H9 (cell line): ENCODE measurements around the gene ENO1. TPM values are rescaled to one million over a fixed set of nuclear protein-coding genes. Genes with fewer than 3 reads are reported as not detected.
A peak's percentile ranks its signal among the peaks of the same experiment; 100 is the strongest.
"Not testable (repeated sequence)": the region's sequence is repeated elsewhere in the genome, so short reads cannot be mapped to it uniquely, and the experiment has no call there.

Experiments
- DNase-seq: peaks from one replicate; pipeline ENCODE4 v3.0.0-alpha.2; 2017
- H2AFZ ChIP-seq: one replicate; pipeline ENCODE4 v1.6.1; 2013; ENCODE audit warnings: mild to moderate bottlenecking, low read length, control low read depth, moderate library complexity
- H2AK5ac ChIP-seq: 2 replicates; pipeline ENCODE4 v1.6.1; 2013; ENCODE audit warnings: low read length, control low read depth, mixed read lengths; ENCODE audit not compliant: insufficient read length
- H2BK120ac ChIP-seq: one replicate; pipeline ENCODE4 v1.6.1; 2013; ENCODE audit warnings: low read depth, mild to moderate bottlenecking, low read length, control low read depth, inconsistent platforms; ENCODE audit not compliant: poor library complexity, severe bottlenecking
- H2BK12ac ChIP-seq: 2 replicates; pipeline ENCODE4 v1.6.1; 2013; ENCODE audit warnings: low read length, control low read depth, mixed read lengths, low read depth; ENCODE audit not compliant: insufficient read length
- H2BK15ac ChIP-seq: 2 replicates; pipeline ENCODE4 v1.6.1; 2013; ENCODE audit warnings: low read depth, low read length, control low read depth
- H2BK20ac ChIP-seq: one replicate; pipeline ENCODE4 v1.6.1; 2013; ENCODE audit warnings: low read depth, mild to moderate bottlenecking, low read length, control low read depth, inconsistent platforms; ENCODE audit not compliant: poor library complexity, severe bottlenecking
- H2BK5ac ChIP-seq: 2 replicates; pipeline ENCODE4 v1.6.1; 2013; ENCODE audit warnings: low read length, control low read depth, mixed read lengths; ENCODE audit not compliant: insufficient read length
- H3K14ac ChIP-seq: 2 replicates; pipeline ENCODE4 v1.6.1; 2013; ENCODE audit warnings: low read length, control low read depth; ENCODE audit not compliant: insufficient read depth
- H3K18ac ChIP-seq: 2 replicates; pipeline ENCODE4 v1.6.1; 2013; ENCODE audit warnings: low read depth, mild to moderate bottlenecking, mixed read lengths, low read length, control low read depth; ENCODE audit not compliant: insufficient read length
- H3K23ac ChIP-seq: 2 replicates; pipeline ENCODE4 v1.6.1; 2013; ENCODE audit warnings: low read length, control low read depth, mixed read lengths, low read depth; ENCODE audit not compliant: insufficient read length
- H3K23me2 ChIP-seq: 2 replicates; pipeline ENCODE4 v1.6.1; 2013; ENCODE audit warnings: low read depth, mild to moderate bottlenecking, mixed read lengths, low read length, control low read depth; ENCODE audit not compliant: insufficient read length, poor library complexity, severe bottlenecking
- H3K27ac ChIP-seq: 2 replicates; pipeline ENCODE4 v1.5.1; 2013; ENCODE audit warnings: low read length, control low read depth, mixed read lengths, low read depth; ENCODE audit not compliant: insufficient read length
- H3K27me3 ChIP-seq: 2 replicates; pipeline ENCODE4 v1.6.1; 2013; ENCODE audit warnings: low read length, control low read depth, inconsistent platforms; ENCODE audit not compliant: insufficient read depth
- H3K4ac ChIP-seq: 2 replicates; pipeline ENCODE4 v1.6.1; 2013; ENCODE audit warnings: low read depth, mild to moderate bottlenecking, control low read depth, inconsistent platforms, low read length, moderate library complexity
- H3K4me1 ChIP-seq: 2 replicates; pipeline ENCODE4 v1.6.1; 2013; ENCODE audit warnings: low read length, control low read depth, inconsistent platforms; ENCODE audit not compliant: insufficient read depth
- H3K4me2 ChIP-seq: 2 replicates; pipeline ENCODE4 v1.6.1; 2013; ENCODE audit warnings: low read length, control low read depth, mixed read lengths; ENCODE audit not compliant: insufficient read length, insufficient read depth
- H3K56ac ChIP-seq: 2 replicates; pipeline ENCODE4 v1.6.1; 2013; ENCODE audit warnings: low read depth, mild to moderate bottlenecking, mixed read lengths, low read length, control low read depth; ENCODE audit not compliant: insufficient read length
- H3K79me1 ChIP-seq: 2 replicates; pipeline ENCODE4 v1.6.1; 2013; ENCODE audit warnings: low read depth, mild to moderate bottlenecking, moderate library complexity, low read length, control low read depth, inconsistent platforms; ENCODE audit not compliant: insufficient read depth, poor library complexity, severe bottlenecking
- H3K79me2 ChIP-seq: 2 replicates; pipeline ENCODE4 v1.6.1; 2013; ENCODE audit warnings: low read length, control low read depth, inconsistent platforms; ENCODE audit not compliant: insufficient read depth
- H3K9ac ChIP-seq: 2 replicates; pipeline ENCODE4 v1.6.1; 2013; ENCODE audit warnings: low read length, control low read depth, mixed read lengths; ENCODE audit not compliant: insufficient read length; ENCODE audit errors: extremely low read depth
- H3K9me3 ChIP-seq: one replicate; pipeline ENCODE4 v1.6.1; 2013; ENCODE audit warnings: low read depth, low read length, inconsistent platforms; ENCODE audit not compliant: control insufficient read depth
- H3T11ph ChIP-seq: one replicate; pipeline ENCODE4 v1.6.1; 2013; ENCODE audit warnings: mild to moderate bottlenecking, low read length, control low read depth, inconsistent platforms
- H4K20me1 ChIP-seq: one replicate; pipeline ENCODE4 v1.6.1; 2013; ENCODE audit not compliant: control insufficient read depth, insufficient read length, insufficient read depth
- H4K5ac ChIP-seq: 2 replicates; pipeline ENCODE4 v1.6.1; 2013; ENCODE audit warnings: low read depth, mild to moderate bottlenecking, mixed read lengths, low read length, control low read depth; ENCODE audit not compliant: insufficient read length
- H4K8ac ChIP-seq: replicated peaks from 2 replicates; pipeline ENCODE4 v1.6.1; 2013; ENCODE audit warnings: low read length, control low read depth, mixed read lengths, low read depth; ENCODE audit not compliant: insufficient read length
- H4K91ac ChIP-seq: 2 replicates; pipeline ENCODE4 v1.6.1; 2013; ENCODE audit warnings: low read depth, mild to moderate bottlenecking, moderate library complexity, mixed read lengths, low read length, control low read depth; ENCODE audit not compliant: insufficient read length
- H3K27ac Mint-ChIP-seq, 3 experiments: 2 replicates in 2 of 3; 3 replicates in 1 of 3; pipeline ENCODE4 v1.8.0; 2020 to 2021; ENCODE audit warnings: mixed read lengths in 3 of 3, mild to moderate bottlenecking in 1 of 3, moderate library complexity in 1 of 3
- H3K27me3 Mint-ChIP-seq: 2 replicates; pipeline ENCODE4 v1.8.0; 2021; ENCODE audit warnings: low read depth, mild to moderate bottlenecking, moderate library complexity, mixed read lengths
- H3K36me3 Mint-ChIP-seq, 3 experiments: 2 replicates in 2 of 3; 3 replicates in 1 of 3; pipeline ENCODE4 v1.8.0; 2020 to 2021; ENCODE audit warnings: low read depth in 3 of 3, mixed read lengths in 3 of 3; ENCODE audit not compliant: insufficient read depth in 1 of 3
- H3K4me1 Mint-ChIP-seq, 2 experiments: 2 replicates each; pipeline ENCODE4 v1.8.0; 2020; ENCODE audit warnings: mixed read lengths in 2 of 2
- H3K4me3 Mint-ChIP-seq, 2 experiments: 2 replicates in 1 of 2; 3 replicates in 1 of 2; pipeline ENCODE4 v1.8.0; 2020 to 2021; ENCODE audit warnings: mild to moderate bottlenecking in 2 of 2, mixed read lengths in 2 of 2, moderate library complexity in 1 of 2
- H3K9me3 Mint-ChIP-seq, 2 experiments: 2 replicates in 1 of 2; 3 replicates in 1 of 2; pipeline ENCODE4 v1.8.0; 2020; ENCODE audit warnings: mild to moderate bottlenecking in 2 of 2, mixed read lengths in 2 of 2, moderate library complexity in 1 of 2
- WGBS: extraction: QIAGEN DNeasy Blood & Tissue Kit; methylation state at CpG from one replicate; pipeline ENCODE4 v1.1.7; 2013; ENCODE audit warnings: missing lambda C conversion rate, low lambda C conversion rate, mixed read lengths; ENCODE audit not compliant: insufficient read length; ENCODE audit errors: extremely low coverage; 5-methylcytosine and 5-hydroxymethylcytosine counted together
- total RNA-seq: library from RNA; stranded (reverse); gene quantifications from 2 replicates; pipeline ENCODE4 v1.2.1, GENCODE V29; 2021
- TF ChIP-seq, protein P1 (sequence below): fragments of 200-600 bp; sonication (generic); conservative IDR thresholded peaks from 3 replicates; pipeline ENCODE4 v1.8.0; 2021; ENCODE audit warnings: antibody characterized with exemption, mild to moderate bottlenecking

Gene ENO1
- total RNA-seq, 1 experiment from 2014 or later, result 1,781 TPM

- Histone ChIP-seq H3K9ac (no peak overlapping the region), H2BK120ac (no peak overlapping the region), H3K27me3 (no peaks in the 10 kb centered on the region), H2AK5ac (no peak overlapping the region), H2BK12ac (no peak overlapping the region), H3K23me2 (no peaks in the 10 kb centered on the region), H4K5ac (no peak overlapping the region), H3K23ac (no peak overlapping the region), H2BK20ac (no peak overlapping the region), H3K79me2 (no peaks in the 10 kb centered on the region), H3K4ac (no peak overlapping the region), H3T11ph (no peak overlapping the region), H3K4me1 (no peaks in the 10 kb centered on the region), H4K91ac (no peak overlapping the region), H3K18ac (no peak overlapping the region), H3K9me3 (no peaks in the 10 kb centered on the region), H4K8ac (no peak overlapping the region), H3K4me2 (no peak overlapping the region), H3K79me1 (no peaks in the 10 kb centered on the region), H2AFZ (no peak overlapping the region), H2BK5ac (no peak overlapping the region), H2BK15ac (no peak overlapping the region), H3K27ac (no peak overlapping the region), H3K56ac (no peak overlapping the region), H3K14ac (no peak overlapping the region), H4K20me1 (no peaks in the 10 kb centered on the region)
- Mint-ChIP-seq H3K4me3 (no peak overlapping the region), H3K36me3 (no peaks in the 10 kb centered on the region), H3K9me3 (no peaks in the 10 kb centered on the region), H3K27me3 (no peaks in the 10 kb centered on the region), H3K4me1 (no peaks in the 10 kb centered on the region), H3K27ac (no peak overlapping the region)
- TF ChIP-seq, protein P1, sequence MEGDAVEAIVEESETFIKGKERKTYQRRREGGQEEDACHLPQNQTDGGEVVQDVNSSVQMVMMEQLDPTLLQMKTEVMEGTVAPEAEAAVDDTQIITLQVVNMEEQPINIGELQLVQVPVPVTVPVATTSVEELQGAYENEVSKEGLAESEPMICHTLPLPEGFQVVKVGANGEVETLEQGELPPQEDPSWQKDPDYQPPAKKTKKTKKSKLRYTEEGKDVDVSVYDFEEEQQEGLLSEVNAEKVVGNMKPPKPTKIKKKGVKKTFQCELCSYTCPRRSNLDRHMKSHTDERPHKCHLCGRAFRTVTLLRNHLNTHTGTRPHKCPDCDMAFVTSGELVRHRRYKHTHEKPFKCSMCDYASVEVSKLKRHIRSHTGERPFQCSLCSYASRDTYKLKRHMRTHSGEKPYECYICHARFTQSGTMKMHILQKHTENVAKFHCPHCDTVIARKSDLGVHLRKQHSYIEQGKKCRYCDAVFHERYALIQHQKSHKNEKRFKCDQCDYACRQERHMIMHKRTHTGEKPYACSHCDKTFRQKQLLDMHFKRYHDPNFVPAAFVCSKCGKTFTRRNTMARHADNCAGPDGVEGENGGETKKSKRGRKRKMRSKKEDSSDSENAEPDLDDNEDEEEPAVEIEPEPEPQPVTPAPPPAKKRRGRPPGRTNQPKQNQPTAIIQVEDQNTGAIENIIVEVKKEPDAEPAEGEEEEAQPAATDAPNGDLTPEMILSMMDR, result peak; percentile 66
- DNase-seq, result no peak
- WGBS, result no CpG with 5 or more reads among the region's 4 CpGs
These were observed 47.1 kb downstream of the ENO1 start for GRCh38 chr1:8831340-8831739.

DNA sequence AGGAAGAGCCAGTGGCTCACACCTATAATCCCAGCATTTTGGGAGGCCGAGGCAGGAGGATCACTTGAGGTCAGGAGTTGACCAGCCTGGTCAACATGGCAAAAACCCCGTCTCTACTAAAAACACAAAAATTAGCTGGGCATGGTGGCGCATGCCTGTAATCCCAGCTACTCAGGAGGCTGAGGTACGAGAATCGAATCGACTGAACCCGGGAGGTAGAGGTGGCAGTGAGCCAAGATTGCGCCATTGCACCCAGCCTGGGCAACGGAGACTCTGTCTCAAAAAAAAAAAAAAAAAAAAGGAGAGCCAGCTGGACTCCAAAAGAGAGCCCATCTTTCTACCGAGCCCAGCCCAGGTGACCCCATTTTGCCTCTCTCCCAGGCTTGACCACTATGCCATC lies 47.8 kb downstream of the ENO1 start:
- WGBS, result no CpG with 5 or more reads among the region's 10 CpGs
- H2BK12ac ChIP-seq, result not testable (repeated sequence)

More for the DNA sequence above, 47.8 kb downstream of the ENO1 start:
- H3K36me3 Mint-ChIP-seq, H2AFZ ChIP-seq, H3K23me2 ChIP-seq, H3K23ac ChIP-seq, H3K4me1 Mint-ChIP-seq, H2BK15ac ChIP-seq, H2BK120ac ChIP-seq, H2AK5ac ChIP-seq, H3K14ac ChIP-seq, H3K4me1 ChIP-seq, H3K56ac ChIP-seq, H3K9ac ChIP-seq, H4K20me1 ChIP-seq, H3K4me2 ChIP-seq, DNase-seq, H3K27me3 Mint-ChIP-seq, H3K4me3 Mint-ChIP-seq, H4K91ac ChIP-seq, H2BK5ac ChIP-seq, H3K4ac ChIP-seq, H3K9me3 Mint-ChIP-seq, H3K79me2 ChIP-seq, H3K79me1 ChIP-seq, H3T11ph ChIP-seq, H4K8ac ChIP-seq, H4K5ac ChIP-seq, H3K18ac ChIP-seq, H3K27ac ChIP-seq, H3K9me3 ChIP-seq, H3K27me3 ChIP-seq, H2BK20ac ChIP-seq, H3K27ac Mint-ChIP-seq: not testable (repeated sequence)
